Activated naive CD8-positive, alpha-beta T cell treated with anti-CD3 and anti-CD28 coated beads, Interleukin-2, amount 50 U/mL, for 16 hours (primary cell): ENCODE measurements around the gene LGALS3.

Experiments used
- DNase-seq: peaks from one replicate; pipeline ENCODE4 v3.0.0-alpha.2; 2020; ENCODE audit warnings: low read depth, low spot score

The LGALS3 gene

GRCh38 chr14:55114720-55115119 lies 14.3 kb upstream of the LGALS3 start:
- DNase-seq = no peak

- DNase-seq = no peak
Observed at GRCh38 chr14:55115460-55115859, 13.6 kb upstream of the LGALS3 start.

GRCh38 chr14:55115861-55116245 lies 13.2 kb upstream of the LGALS3 start:
- DNase-seq = no peak

GRCh38 chr14:55116246-55117030 lies 12.6 kb upstream of the LGALS3 start:
- no peak for DNase-seq

GRCh38 chr14:55117803-55118441 lies 11.1 kb upstream of the LGALS3 start:
- DNase-seq = no peak

DNA sequence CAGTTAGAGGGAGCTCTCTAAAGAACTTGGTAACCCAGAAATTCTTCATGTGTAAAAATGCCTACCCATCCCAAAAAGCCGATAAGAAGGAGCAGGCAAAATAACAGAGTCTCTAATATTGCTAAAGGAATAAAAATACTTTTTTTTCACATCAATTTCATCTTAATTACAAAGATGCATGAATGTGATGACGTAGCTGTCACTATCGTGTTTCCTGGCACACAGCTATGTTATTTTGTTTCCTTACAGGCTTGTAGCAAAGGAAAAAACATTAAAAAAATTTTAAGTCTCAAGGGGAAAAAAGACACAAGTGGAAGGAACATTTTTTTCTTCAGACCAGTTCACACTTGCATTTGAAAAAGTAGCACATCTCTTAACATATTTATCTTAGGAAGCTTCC lies 10.3 kb upstream of the LGALS3 start:
- no peak for DNase-seq

DNA sequence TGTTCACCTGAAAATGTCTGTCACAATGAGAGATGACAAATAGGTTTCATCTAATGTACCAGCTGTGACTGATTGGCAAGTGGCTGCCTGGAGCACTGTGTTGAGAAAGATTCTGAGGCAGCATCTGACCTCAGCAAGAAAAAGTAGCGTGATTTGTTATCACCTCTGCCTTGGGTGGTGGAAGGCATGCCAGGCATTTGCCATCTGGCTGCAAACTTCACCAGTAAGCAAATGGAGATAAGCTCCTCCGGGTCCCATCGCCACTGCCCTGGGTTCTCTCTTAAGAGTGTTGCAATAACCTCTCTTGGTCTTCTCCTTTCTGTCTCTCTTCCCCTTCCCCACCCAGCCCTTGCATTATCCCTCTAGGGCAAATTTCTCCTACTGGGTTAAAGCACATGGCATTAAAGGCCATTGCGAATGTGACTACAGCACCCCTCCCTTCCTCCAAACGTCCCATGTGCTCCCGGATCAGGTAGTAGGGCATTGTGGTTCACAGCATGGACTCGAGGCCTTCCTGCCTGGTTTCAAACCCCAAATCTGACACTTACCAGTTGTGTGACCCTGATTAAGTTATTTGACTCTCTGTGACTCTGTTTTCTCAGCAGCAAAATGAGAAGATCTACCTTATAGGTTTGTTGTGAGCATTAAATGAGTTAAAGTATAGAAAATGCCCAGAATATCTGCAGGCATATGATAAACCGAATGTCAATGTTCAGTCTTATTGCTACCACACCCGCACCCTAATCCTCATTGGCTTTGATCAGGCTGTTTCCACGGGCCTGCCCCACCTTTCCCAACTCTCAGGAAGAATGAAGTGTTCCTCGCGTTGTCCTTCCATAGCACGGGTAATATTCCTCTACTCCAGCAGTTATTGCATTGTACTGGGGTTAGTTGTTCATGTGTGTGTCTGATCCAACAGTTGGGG lies 8.2 kb upstream of the LGALS3 start:
- no peak for DNase-seq

DNA sequence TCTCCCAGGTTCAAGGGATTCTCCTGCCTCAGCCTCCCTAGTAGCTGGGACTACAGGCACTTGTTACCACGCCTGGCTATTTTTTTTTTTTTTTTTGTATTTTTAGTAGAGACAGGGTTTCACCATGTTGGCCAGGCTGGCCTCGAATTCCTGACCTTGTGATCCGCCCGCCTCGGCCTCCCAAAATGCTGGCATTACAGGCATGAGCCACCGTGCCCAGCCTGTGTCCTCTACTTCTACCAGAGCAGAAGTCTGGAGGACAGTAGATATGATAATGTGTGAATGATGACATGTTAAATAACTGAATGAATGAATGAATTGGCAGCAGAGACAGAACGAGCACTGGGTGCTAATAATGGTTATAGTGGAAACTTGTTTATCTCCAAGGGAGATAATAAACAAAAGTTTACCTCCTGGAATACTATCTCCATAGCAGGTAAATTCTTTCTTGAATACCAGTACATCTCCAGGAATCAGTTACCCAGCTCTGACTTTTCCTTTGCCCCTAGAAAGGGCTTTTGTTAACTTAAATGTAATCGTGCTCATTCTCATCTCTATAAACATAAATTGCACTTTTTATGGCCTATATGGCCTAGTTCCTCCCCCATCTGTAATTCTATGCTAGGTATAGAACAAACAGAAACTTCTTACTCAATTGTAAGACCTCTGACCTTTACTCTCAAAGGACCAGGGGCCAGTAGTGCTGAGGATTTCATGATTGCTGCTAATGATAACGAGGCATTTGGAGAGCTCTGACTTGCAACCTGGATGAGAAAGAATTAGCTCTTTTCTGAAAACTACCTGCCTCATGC lies 7.2 kb upstream of the LGALS3 start:
- DNase-seq = no peak

DNA sequence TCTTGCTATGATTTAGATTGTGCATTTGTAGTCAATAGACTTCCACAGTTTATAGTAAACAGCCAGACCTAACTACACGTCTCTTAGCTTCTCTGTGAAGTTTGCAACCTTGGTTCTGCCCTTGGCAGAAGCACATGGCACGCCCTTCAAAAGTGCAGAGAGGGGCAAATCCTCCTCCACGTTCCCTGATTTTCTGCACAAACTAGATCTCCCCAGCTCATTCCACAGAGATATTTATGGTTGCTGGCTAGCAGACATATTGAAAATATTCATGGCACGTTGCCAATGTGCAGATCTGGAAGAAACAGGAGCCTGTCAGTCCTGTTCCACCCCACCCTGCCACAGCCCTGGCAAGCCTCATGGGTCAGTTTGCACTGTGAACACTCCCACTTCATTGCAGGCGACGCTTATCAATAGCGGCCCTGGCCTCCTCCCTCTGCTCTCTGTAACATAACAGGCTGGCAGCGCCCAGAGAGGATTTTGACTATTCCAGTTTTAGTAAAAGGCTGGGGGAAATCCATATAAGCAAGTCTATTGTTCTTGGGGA lies 6.5 kb upstream of the LGALS3 start:
- DNase-seq = no peak

- no peak for DNase-seq
Observed at GRCh38 chr14:55123101-55123500, 6.0 kb upstream of the LGALS3 start.

- no peak for DNase-seq
Observed at GRCh38 chr14:55123852-55124639, 5.0 kb upstream of the LGALS3 start.

GRCh38 chr14:55124774-55125386 lies 4.2 kb upstream of the LGALS3 start:
- DNase-seq = no peak

DNA sequence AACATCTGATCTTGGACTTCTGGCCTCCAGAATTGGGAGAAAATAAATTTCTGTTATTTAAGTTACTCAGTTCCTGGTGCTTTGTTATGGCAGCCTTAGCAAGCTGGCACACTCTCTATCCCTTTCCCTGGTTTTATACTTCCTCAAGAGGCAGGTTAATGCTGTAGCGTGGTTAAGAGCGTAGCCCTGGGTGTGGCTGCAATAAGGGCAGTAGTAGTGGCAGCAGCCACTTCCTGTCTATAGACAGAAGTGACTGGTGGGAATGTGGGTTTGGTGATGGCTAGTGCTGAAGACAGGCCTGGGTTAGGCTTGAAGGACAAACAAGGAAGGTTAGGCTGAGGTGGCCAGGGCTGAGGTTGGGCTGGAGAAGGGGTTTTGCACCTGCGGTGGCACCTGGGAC lies 3.6 kb upstream of the LGALS3 start:
- no peak for DNase-seq

GRCh38 chr14:55126034-55126433 lies 3.0 kb upstream of the LGALS3 start:
- DNase-seq = no peak

DNA sequence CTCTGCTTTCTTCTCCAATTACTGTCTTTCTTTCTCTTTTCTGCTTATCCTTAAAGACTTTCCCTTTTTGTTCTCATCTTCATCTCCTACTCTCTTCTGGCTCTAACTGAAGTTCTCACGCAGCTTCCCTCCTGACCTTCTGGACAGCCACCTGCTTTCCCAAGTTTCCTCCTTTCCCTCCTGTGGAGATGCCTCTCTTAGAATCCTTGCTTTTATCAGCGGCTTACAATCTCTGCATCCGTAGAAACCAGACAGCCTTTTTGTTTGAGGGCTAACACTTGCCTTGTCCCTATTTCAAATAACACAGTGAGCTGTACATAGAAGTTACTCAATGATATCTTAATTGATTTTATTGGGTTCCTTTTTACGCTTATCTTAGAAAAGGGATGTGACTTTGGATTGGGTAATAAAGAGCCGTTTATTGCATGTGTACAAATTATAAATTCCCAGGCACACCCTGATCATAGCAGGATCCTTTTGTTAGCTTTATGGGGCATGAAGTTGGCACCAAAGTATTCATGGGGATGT lies 2.1 kb upstream of the LGALS3 start:
- DNase-seq = no peak

DNA sequence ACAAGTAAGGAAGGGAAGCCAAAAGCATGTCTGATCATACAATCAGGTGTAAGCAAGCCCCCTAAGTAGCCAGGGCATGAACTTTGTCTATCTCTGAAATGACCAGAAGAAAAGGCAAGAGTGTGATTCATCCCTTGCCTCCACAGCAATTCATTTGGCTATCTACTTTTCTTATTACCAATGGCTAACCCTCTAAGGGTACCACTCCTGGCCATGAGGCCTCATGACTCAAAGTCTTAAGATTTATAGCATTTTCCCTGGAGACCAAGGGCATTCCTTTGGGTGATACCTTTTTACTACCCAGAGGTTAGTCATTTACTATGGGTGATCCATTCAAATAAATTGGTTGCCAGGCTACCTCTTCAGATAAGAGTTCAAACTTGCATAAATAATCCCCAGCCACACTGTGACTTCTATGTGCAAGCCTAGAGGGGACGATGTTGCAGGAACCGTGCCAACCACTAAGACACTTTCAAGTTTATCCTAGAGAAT lies 1.5 kb upstream of the LGALS3 start:
- no peak for DNase-seq

- DNase-seq = no peak
Observed at GRCh38 chr14:55128386-55129085, 516 bp upstream of the LGALS3 start.

- no peak for DNase-seq
Observed at GRCh38 chr14:55129428-55130195, 560 bp downstream of the LGALS3 start.
